Measurements from ENCODE around the gene TBX6.

DNA sequence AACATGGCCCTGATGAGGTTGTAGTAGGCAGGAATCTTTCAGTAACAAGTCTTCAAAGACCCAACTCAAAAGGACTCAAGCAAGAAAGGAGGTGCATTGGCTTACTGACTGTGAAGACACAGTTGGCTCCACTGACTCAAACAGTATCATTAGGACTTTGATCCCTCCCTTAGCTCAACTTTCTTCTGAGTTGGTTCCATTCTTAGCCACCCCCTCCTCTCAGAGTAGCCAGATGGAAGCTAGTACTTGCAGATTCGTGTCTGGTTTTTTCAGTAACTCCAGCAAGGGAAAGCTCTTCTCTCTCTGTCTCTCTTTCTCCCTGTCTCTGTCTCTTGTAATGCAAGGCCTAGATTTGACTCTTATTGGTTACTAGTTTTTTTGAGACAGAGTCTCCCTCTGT, 36.3 kb upstream of the TBX6 start:
- TF ChIP-seq CTCF (conservative IDR thresholded peaks at IDR 0.05; ENCODE audit: low read depth, low read length) (no peak), EZH2 (IDR thresholded peaks at IDR 0.05; ENCODE audit: borderline replicate concordance, low read depth, low read length, poor library complexity, severe bottlenecking) (no peak)

Measured in A673 (cell line).